GM21367 (cell line): ENCODE results near the gene CEP44.

Source experiments
- ATAC-seq: cut with Tn5 transposase; IDR thresholded peaks from one replicate; pipeline ENCODE4 v1.9.1; 2021; ENCODE audit not compliant: unreplicated experiment

The CEP44 gene

GRCh38 chr4:174381440-174381800, 97.7 kb downstream of the CEP44 start:
- ATAC-seq, result no peak
